ENCODE measurements around the gene TXN. TPM values are rescaled to one million over a fixed set of nuclear protein-coding genes. Genes with fewer than 3 reads are reported as not detected.

TXN gene
- total RNA-seq, 6 experiments from 2014 or later, result 125 to 287 (median 216) TPM

DNA sequence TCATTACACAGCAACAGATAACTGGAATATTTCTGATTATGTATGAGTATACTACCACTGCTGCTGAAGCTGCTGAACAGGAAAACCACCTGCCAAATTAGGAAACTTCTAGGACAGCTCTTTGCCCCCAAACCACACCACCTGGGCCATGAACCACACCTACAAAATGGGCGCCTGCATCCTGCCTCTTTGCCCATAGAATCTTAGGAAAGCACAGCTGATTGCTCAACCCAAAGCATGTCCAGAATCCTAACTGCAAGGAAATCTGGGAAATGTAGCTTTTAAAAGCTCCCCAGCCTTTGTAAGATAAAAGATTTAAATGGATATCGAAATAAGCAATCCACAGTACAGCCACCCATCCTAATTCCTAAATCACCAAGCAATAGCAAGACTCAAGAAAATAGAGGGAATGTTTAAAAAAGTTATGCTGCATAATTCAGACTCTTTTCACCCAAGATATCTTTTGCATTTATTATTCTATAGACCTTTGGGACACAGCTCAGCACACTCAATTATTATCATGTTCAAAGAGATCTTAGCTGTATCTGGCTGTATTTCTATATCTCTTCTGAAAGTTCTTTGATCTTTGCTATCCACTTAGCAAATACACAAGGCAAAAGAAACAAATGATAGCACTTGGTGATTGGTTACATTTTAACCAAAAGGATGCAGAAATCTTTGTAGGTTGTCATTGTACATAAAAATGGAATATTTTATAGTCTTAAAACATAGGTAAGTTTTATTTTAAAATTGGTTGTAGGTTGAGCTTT, 41.5 kb downstream of the TXN start:
- whole genome bisulfite sequencing (ENCODE audit: insufficient coverage, low coverage, low lambda C conversion rate, missing lambda C conversion rate), result 35% methylated on average over 2 of the region's 2 CpGs
- no peak overlapping the region for H3K4me3 ChIP-seq
- H3K27me3 ChIP-seq, result no peaks in the 10 kb centered on the region
- H3K4me1 ChIP-seq, result peaks cover 0 to 47% (median 20%) of the 10 kb centered on the region in 4 donors
- H3K27ac ChIP-seq, result peak overlapping the region in 1 of 3 donors; percentile 67
- H3K9me3 ChIP-seq, result no peaks in the 10 kb centered on the region
- peak; percentile 39 to 61 (median 48) for ATAC-seq
- no peaks in the 10 kb centered on the region for H3K36me3 ChIP-seq
- intact Hi-C loops (cut with DNase I), result no loop called here
- TF ChIP-seq POLR2A (IDR thresholded peaks at IDR 0.05) (no peak), CTCF (IDR thresholded peaks at IDR 0.05) (no peak)
- peak in 1 of 3 donors; percentile 58 for DNase-seq

DNA sequence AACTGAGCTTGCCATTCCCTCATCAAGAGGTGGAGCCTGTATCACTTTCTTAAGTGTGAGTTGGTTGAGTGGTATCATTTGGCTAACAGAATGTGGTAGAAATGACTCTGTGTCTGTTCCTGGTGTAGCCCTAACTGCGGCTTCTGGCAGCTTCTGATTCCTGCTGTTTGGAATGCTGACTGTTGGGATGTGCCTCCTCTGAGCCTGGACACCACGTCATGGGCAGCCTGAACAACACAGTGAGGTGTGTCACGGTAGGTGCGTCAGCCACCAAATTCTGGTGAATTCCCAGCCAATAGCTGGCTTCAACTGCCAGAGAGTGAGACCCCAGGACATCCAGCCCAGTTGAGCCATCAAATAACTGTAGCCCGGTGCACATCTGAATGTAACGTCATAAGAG, 42.2 kb downstream of the TXN start:
- Histone ChIP-seq H3K27ac (peak overlapping the region in 2 of 3 donors; percentile 33 to 67), H3K9me3 (no peaks in the 10 kb centered on the region), H3K27me3 (no peaks in the 10 kb centered on the region), H3K4me1 (peaks cover 0 to 47% (median 20%) of the 10 kb centered on the region in 4 donors), H3K4me3 (no peak overlapping the region), H3K36me3 (no peaks in the 10 kb centered on the region)
- peak; percentile 31 to 78 (median 38) for ATAC-seq
- no peak for TF ChIP-seq POLR2A (IDR thresholded peaks at IDR 0.05)
- TF ChIP-seq CTCF (IDR thresholded peaks at IDR 0.05), result no peak
- DNase-seq, result peak in 1 of 3 donors; percentile 36
- WGBS (ENCODE audit: insufficient coverage, low coverage, low lambda C conversion rate, missing lambda C conversion rate), result 31% methylated on average over 2 of the region's 6 CpGs
- intact Hi-C loops (cut with DNase I), result no loop called here

- ATAC-seq (peak; percentile 60 to 77 (median 75)), DNase-seq (peak in 2 of 3 donors; percentile 70 to 86)
- H3K27ac ChIP-seq, result peak overlapping the region in 2 of 3 donors; percentile 39 to 67
- no peak overlapping the region for H3K4me3 ChIP-seq
- TF ChIP-seq POLR2A (IDR thresholded peaks at IDR 0.05), result no peak
- TF ChIP-seq CTCF (IDR thresholded peaks at IDR 0.05), result no peak
- no peaks in the 10 kb centered on the region for H3K36me3 ChIP-seq
- WGBS (ENCODE audit: insufficient coverage, low coverage, low lambda C conversion rate, missing lambda C conversion rate), result 27% methylated on average over 8 of the region's 10 CpGs
- H3K9me3 ChIP-seq, result no peaks in the 10 kb centered on the region
- intact Hi-C loops (cut with DNase I), result no loop called here
- peaks cover 0 to 51% (median 20%) of the 10 kb centered on the region in 4 donors for H3K4me1 ChIP-seq
- no peaks in the 10 kb centered on the region for H3K27me3 ChIP-seq
These were observed 42.8 kb downstream of the TXN start for GRCh38 chr9:110213413-110214044.

DNA sequence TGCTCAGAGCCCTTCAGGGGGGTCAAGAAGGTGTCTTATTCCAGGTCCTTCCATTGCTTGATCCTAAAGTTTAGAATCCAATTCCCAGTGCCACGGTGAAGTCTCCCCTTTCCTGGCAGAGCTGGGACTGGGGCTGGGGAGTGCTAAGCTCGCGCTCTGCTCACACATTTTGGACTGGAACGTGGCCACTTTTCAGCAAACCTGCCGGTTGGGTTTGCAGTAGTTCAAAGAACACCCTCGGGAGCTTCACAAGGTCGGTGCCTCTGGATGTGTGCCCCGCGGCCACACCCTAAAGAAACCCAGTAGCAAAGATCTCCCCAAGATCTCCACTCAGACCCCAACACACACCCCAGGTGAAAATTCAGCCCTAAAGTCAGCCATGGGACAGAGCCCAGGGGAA, 48.3 kb downstream of the TXN start, which contains the start of gene C9orf152:
Gene C9orf152 (minus strand): TSS at position 129 of the 400 bp plus-strand sequence. CDS start 580 bp downstream, outside the sequence.
- ATAC-seq, result peak; percentile 45 to 73 (median 66)
- WGBS (ENCODE audit: insufficient coverage, low coverage, low lambda C conversion rate, missing lambda C conversion rate), result no CpG with 5 or more reads among the region's 9 CpGs
- Histone ChIP-seq H3K27ac (peak within 1 kb of the TSS in 1 of 3 donors; percentile 74), H3K4me3 (peak within 1 kb of the TSS in 1 of 3 donors; percentile 38), H3K9me3 (no peaks in the 10 kb centered on the region), H3K36me3 (no peaks in the 10 kb centered on the region), H3K4me1 (peaks cover 0 to 39% (median 2%) of the 10 kb centered on the region in 4 donors), H3K27me3 (no peaks in the 10 kb centered on the region)
- no peak for TF ChIP-seq CTCF (IDR thresholded peaks at IDR 0.05)
- no peak for TF ChIP-seq POLR2A (IDR thresholded peaks at IDR 0.05)
- intact Hi-C loops (cut with DNase I), result no loop called here
- DNase-seq, result peak in 2 of 3 donors; percentile 72 to 83
